ENCODE data around the gene OXER1.

Gene OXER1

GRCh38 chr2:42769583-42770287 lies 5.8 kb upstream of the OXER1 start:
- DNase-seq: no peak

GRCh38 chr2:42768706-42769256 lies 4.8 kb upstream of the OXER1 start:
- DNase-seq: no peak

- DNase-seq: no peak
These were observed 4.2 kb upstream of the OXER1 start for GRCh38 chr2:42767899-42768705.

- no peak for DNase-seq
These were observed 3.4 kb upstream of the OXER1 start for GRCh38 chr2:42767080-42767898.

- DNase-seq: no peak
These were observed 1.8 kb upstream of the OXER1 start for GRCh38 chr2:42765686-42766085.

- no peak for DNase-seq
These were observed 966 bp upstream of the OXER1 start for GRCh38 chr2:42764901-42765300.

- DNase-seq: no peak
These were observed 821 bp downstream of the OXER1 start for GRCh38 chr2:42762823-42763804.

- DNase-seq: no peak
These were observed 1.8 kb downstream of the OXER1 start for GRCh38 chr2:42762155-42762554.

- no peak for DNase-seq
These were observed 2.4 kb downstream of the OXER1 start for GRCh38 chr2:42761554-42761953.

GRCh38 chr2:42758751-42759150 lies 5.2 kb downstream of the OXER1 start:
- DNase-seq: no peak

- DNase-seq: no peak
These were observed 5.8 kb downstream of the OXER1 start for GRCh38 chr2:42757981-42758740.

GRCh38 chr2:42756966-42757513 lies 6.9 kb downstream of the OXER1 start:
- DNase-seq: no peak

GRCh38 chr2:42756150-42756775 lies 7.7 kb downstream of the OXER1 start:
- no peak for DNase-seq

- no peak for DNase-seq
These were observed 8.6 kb downstream of the OXER1 start for GRCh38 chr2:42755191-42755880.

GRCh38 chr2:42754776-42755140 lies 9.2 kb downstream of the OXER1 start:
- no peak for DNase-seq

- DNase-seq: peak in 1 of 5 experiments; percentile 41
These were observed 9.7 kb downstream of the OXER1 start for GRCh38 chr2:42754021-42754775.

- no peak for DNase-seq
These were observed 10.8 kb downstream of the OXER1 start for GRCh38 chr2:42752816-42753813.
